HG03342 (cell line): ENCODE measurements around the gene KAZN.

ENCODE experiments used
- ATAC-seq: cut with Tn5 transposase; IDR thresholded peaks from one replicate; pipeline ENCODE4 v1.9.1; 2021; ENCODE audit warnings: mild to moderate bottlenecking, moderate library complexity; ENCODE audit not compliant: unreplicated experiment

The KAZN gene

GRCh38 chr1:14989931-14990728 lies 391.6 kb downstream of the KAZN start:
- ATAC-seq: no peak

GRCh38 chr1:14993414-14993813 lies 394.9 kb downstream of the KAZN start:
- no peak for ATAC-seq

- ATAC-seq: no peak
Observed at GRCh38 chr1:14994148-14994547, 395.7 kb downstream of the KAZN start.

GRCh38 chr1:14994841-14995437 lies 396.5 kb downstream of the KAZN start:
- no peak for ATAC-seq

GRCh38 chr1:14996133-14997050 lies 397.9 kb downstream of the KAZN start:
- ATAC-seq: no peak

- no peak for ATAC-seq
Observed at GRCh38 chr1:14997646-14998276, 399.3 kb downstream of the KAZN start.

DNA sequence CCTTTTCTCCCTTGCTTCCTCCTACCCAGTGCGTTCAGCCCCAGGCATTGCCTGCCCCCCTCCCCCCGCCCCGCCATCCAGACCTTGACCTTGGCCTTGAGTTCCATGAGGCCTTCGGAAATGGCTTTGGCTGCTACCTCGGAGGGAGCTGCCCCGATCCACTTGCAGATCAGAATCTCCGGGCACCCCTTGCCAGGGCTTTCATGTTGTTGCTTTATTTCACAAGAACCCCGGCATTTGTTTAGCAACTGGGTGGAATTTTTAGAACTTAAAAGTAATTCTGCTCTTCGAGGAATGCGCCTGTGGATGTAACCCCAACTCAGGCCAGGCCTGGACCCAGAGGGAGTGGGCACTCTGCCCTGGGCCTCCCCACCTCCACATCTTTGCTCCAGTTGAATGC lies 401.0 kb downstream of the KAZN start:
- ATAC-seq: no peak

- no peak for ATAC-seq
Observed at GRCh38 chr1:15000030-15000429, 401.5 kb downstream of the KAZN start.

DNA sequence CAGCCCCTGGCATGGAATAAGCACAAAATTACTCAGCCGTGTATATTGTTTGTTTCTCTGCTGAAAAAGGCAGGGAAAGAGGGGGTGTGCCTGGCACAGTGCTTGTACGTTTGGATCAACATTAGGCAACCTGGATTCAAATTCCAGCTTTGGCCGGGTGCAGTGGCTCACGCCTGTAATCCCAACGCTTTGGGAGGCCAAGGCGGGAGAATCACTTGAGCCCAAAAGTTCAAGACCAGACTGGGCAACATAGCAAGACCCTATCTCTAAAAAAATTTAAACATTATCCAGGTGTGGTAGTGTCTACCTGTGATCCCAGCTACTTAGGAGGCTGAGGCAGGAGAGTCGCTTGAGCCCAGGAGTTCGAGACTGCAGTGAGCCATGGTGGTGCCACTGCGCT lies 402.2 kb downstream of the KAZN start:
- no peak for ATAC-seq

- no peak for ATAC-seq
Observed at GRCh38 chr1:15001317-15001915, 402.9 kb downstream of the KAZN start.

GRCh38 chr1:15002325-15002724 lies 403.8 kb downstream of the KAZN start:
- ATAC-seq: no peak

GRCh38 chr1:15004396-15004795 lies 405.9 kb downstream of the KAZN start:
- no peak for ATAC-seq

GRCh38 chr1:15005116-15005515 lies 406.6 kb downstream of the KAZN start:
- no peak for ATAC-seq

GRCh38 chr1:15007368-15007767 lies 408.9 kb downstream of the KAZN start:
- no peak for ATAC-seq

DNA sequence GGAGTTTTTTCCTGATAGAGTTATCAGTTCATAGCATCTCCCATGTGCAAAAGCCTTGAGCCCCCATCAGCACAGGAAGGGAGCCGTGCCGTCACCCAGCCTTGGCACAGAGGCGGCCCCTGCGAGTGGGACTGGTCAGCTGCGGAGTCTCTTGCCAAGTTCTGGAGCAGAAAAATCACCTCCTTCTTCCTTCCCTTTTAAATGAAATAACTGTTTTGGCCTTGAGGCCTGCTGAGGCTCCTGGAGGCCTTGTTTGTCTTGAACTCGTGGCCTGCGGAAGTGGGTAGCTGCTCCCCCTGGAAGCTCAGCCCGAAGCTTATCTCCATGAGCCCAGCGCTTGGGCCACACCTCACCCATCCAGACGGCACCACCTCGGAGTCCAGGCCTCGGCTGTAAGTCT lies 409.4 kb downstream of the KAZN start:
- ATAC-seq: no peak

- no peak for ATAC-seq
Observed at GRCh38 chr1:15008783-15009729, 410.6 kb downstream of the KAZN start.

DNA sequence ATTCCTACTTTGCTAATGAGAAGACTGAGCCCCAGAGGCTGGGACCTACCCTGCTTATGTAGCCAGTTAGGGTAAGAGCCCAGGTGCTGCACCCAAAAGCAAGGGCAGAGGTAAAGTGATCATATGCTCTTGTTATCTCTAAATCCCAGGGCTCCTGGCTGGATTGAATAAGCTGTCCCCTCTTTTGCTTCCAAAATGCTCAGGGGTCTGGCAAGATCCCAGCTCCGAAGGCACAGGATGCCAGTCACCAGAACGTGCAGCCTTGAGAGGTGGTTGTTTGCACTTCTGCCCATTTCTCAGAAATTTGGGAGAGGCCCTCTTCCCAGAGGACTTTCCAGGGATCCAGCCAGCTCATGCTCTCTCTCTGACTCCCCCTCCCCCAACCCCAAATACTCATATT lies 412.7 kb downstream of the KAZN start:
- ATAC-seq: no peak

GRCh38 chr1:15011661-15012060 lies 413.2 kb downstream of the KAZN start:
- no peak for ATAC-seq

- ATAC-seq: no peak
Observed at GRCh38 chr1:15012822-15013221, 414.3 kb downstream of the KAZN start.

- no peak for ATAC-seq
Observed at GRCh38 chr1:15013767-15014166, 415.3 kb downstream of the KAZN start.
